ENCODE results near the gene UCK1.

Gene UCK1

GRCh38 chr9:131499254-131499767 lies 31.8 kb downstream of the UCK1 start:
- no peak overlapping the region for H3K18ac ChIP-seq (ENCODE audit: low read length)
- H3K23ac ChIP-seq (ENCODE audit: low read length), result no peak overlapping the region
- H3K27ac ChIP-seq (ENCODE audit: low read depth, low read length), result no peak overlapping the region
- H4K5ac ChIP-seq (ENCODE audit: low read length), result no peak overlapping the region
- H2BK120ac ChIP-seq (ENCODE audit: low read depth, low read length), result no peak overlapping the region
- H3K4me2 ChIP-seq (ENCODE audit: low read length), result no peak overlapping the region
- H3K9ac ChIP-seq (ENCODE audit: low read length), result no peak overlapping the region
- H4K8ac ChIP-seq (ENCODE audit: low read depth, low read length), result no peak overlapping the region
- DNase-seq, result no peak
- H2AK5ac ChIP-seq (ENCODE audit: low read length), result no peak overlapping the region
- H3K36me3 ChIP-seq (ENCODE audit: control insufficient read depth, insufficient read depth, low read length), result peaks cover 28% of the 10 kb centered on the region
- H3K4me1 ChIP-seq (ENCODE audit: control insufficient read depth, low read depth, low read length), result peaks cover 5% of the 10 kb centered on the region
- H3K27me3 ChIP-seq (ENCODE audit: insufficient read depth, low read length, poor library complexity), result no peaks in the 10 kb centered on the region
- peaks cover 6% of the 10 kb centered on the region for H3K79me1 ChIP-seq (ENCODE audit: low read length)
- no peak overlapping the region for H3K56ac ChIP-seq (ENCODE audit: low read length)
- H3K4ac ChIP-seq (ENCODE audit: low read depth, low read length), result no peak overlapping the region
- no peaks in the 10 kb centered on the region for H3K79me2 ChIP-seq (ENCODE audit: control insufficient read depth, insufficient read depth, low read length)
- no peak overlapping the region for H2BK15ac ChIP-seq (replicated peaks; ENCODE audit: low read depth)
- H2BK5ac ChIP-seq (ENCODE audit: low read length), result no peak overlapping the region
- WGBS (ENCODE audit: extremely low coverage, insufficient coverage, low lambda C conversion rate), result no CpG with 5 or more reads among the region's 7 CpGs
- no peak overlapping the region for H3K4me3 ChIP-seq (ENCODE audit: low read length)

DNA sequence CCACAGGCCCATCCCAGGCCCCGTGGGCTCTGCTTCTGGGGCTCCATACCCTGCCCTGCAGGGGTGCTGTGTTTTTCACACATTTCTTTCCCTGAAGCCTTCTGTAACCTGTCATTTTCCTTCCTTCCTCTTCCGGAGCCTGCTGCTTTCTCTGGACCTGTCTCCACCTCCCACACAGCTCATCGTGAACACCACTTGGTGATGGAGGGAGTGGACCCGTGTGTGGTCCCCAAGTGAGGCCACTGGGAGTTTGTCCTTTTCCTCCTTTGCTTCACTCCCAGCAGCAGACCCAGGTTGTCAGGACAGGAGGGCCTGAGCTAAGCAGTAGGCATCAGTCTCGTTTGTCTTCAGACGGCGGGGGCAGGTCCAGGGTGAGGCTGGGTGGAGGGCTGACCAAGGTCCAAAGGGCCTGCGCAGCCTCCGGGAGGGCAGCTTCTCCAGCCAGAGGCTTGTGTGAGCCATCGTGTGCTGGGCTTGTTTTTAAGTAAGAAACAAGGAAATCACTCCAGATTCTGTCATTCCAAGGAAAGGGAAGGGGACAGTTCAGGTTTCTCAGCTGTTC lies 34.1 kb downstream of the UCK1 start:
- H3K23ac ChIP-seq (ENCODE audit: low read length), result no peak overlapping the region
- no peak overlapping the region for H3K4ac ChIP-seq (ENCODE audit: low read depth, low read length)
- H2BK15ac ChIP-seq (replicated peaks; ENCODE audit: low read depth), result no peak overlapping the region
- no peak overlapping the region for H3K4me3 ChIP-seq (ENCODE audit: low read length)
- H3K36me3 ChIP-seq (ENCODE audit: control insufficient read depth, insufficient read depth, low read length), result peaks cover 39% of the 10 kb centered on the region
- H3K56ac ChIP-seq (ENCODE audit: low read length), result no peak overlapping the region
- H2BK120ac ChIP-seq (ENCODE audit: low read depth, low read length), result no peak overlapping the region
- no peak overlapping the region for H3K18ac ChIP-seq (ENCODE audit: low read length)
- H4K5ac ChIP-seq (ENCODE audit: low read length), result no peak overlapping the region
- peaks cover 5% of the 10 kb centered on the region for H3K79me1 ChIP-seq (ENCODE audit: low read length)
- no peak overlapping the region for H3K9ac ChIP-seq (ENCODE audit: low read length)
- H3K4me2 ChIP-seq (ENCODE audit: low read length), result no peak overlapping the region
- no peak for DNase-seq
- H2BK5ac ChIP-seq (ENCODE audit: low read length), result no peak overlapping the region
- H4K8ac ChIP-seq (ENCODE audit: low read depth, low read length), result no peak overlapping the region
- no peak overlapping the region for H2AK5ac ChIP-seq (ENCODE audit: low read length)
- no peaks in the 10 kb centered on the region for H3K27me3 ChIP-seq (ENCODE audit: insufficient read depth, low read length, poor library complexity)
- no peaks in the 10 kb centered on the region for H3K79me2 ChIP-seq (ENCODE audit: control insufficient read depth, insufficient read depth, low read length)
- no CpG with 5 or more reads among the region's 10 CpGs for WGBS (ENCODE audit: extremely low coverage, insufficient coverage, low lambda C conversion rate)
- no peaks in the 10 kb centered on the region for H3K4me1 ChIP-seq (ENCODE audit: control insufficient read depth, low read depth, low read length)
- H3K27ac ChIP-seq (ENCODE audit: low read depth, low read length), result no peak overlapping the region

GRCh38 chr9:131495785-131496184 lies 35.3 kb downstream of the UCK1 start:
- no peaks in the 10 kb centered on the region for H3K4me1 ChIP-seq (ENCODE audit: control insufficient read depth, low read depth, low read length)
- H3K27me3 ChIP-seq (ENCODE audit: insufficient read depth, low read length, poor library complexity), result no peaks in the 10 kb centered on the region
- no peak overlapping the region for H3K4ac ChIP-seq (ENCODE audit: low read depth, low read length)
- no peak overlapping the region for H2BK15ac ChIP-seq (replicated peaks; ENCODE audit: low read depth)
- H3K4me3 ChIP-seq (ENCODE audit: low read length), result no peak overlapping the region
- no peak overlapping the region for H3K4me2 ChIP-seq (ENCODE audit: low read length)
- no CpG with 5 or more reads among the region's 22 CpGs for WGBS (ENCODE audit: extremely low coverage, insufficient coverage, low lambda C conversion rate)
- H3K36me3 ChIP-seq (ENCODE audit: control insufficient read depth, insufficient read depth, low read length), result peaks cover 47% of the 10 kb centered on the region
- no peak for DNase-seq
- no peak overlapping the region for H2BK120ac ChIP-seq (ENCODE audit: low read depth, low read length)
- H4K5ac ChIP-seq (ENCODE audit: low read length), result no peak overlapping the region
- no peak overlapping the region for H3K27ac ChIP-seq (ENCODE audit: low read depth, low read length)
- H4K8ac ChIP-seq (ENCODE audit: low read depth, low read length), result no peak overlapping the region
- no peak overlapping the region for H3K9ac ChIP-seq (ENCODE audit: low read length)
- H2BK5ac ChIP-seq (ENCODE audit: low read length), result no peak overlapping the region
- no peak overlapping the region for H3K56ac ChIP-seq (ENCODE audit: low read length)
- no peaks in the 10 kb centered on the region for H3K79me2 ChIP-seq (ENCODE audit: control insufficient read depth, insufficient read depth, low read length)
- peaks cover 5% of the 10 kb centered on the region for H3K79me1 ChIP-seq (ENCODE audit: low read length)
- H3K18ac ChIP-seq (ENCODE audit: low read length), result no peak overlapping the region
- no peak overlapping the region for H2AK5ac ChIP-seq (ENCODE audit: low read length)
- H3K23ac ChIP-seq (ENCODE audit: low read length), result no peak overlapping the region

GRCh38 chr9:131494296-131494870 lies 36.7 kb downstream of the UCK1 start:
- H3K18ac ChIP-seq (ENCODE audit: low read length), result no peak overlapping the region
- H3K36me3 ChIP-seq (ENCODE audit: control insufficient read depth, insufficient read depth, low read length), result peaks cover 52% of the 10 kb centered on the region
- H2BK5ac ChIP-seq (ENCODE audit: low read length), result no peak overlapping the region
- WGBS (ENCODE audit: extremely low coverage, insufficient coverage, low lambda C conversion rate), result no CpG with 5 or more reads among the region's 22 CpGs
- H3K4ac ChIP-seq (ENCODE audit: low read depth, low read length), result no peak overlapping the region
- H3K27me3 ChIP-seq (ENCODE audit: insufficient read depth, low read length, poor library complexity), result no peaks in the 10 kb centered on the region
- H3K79me1 ChIP-seq (ENCODE audit: low read length), result peaks cover 6% of the 10 kb centered on the region
- no peak overlapping the region for H3K9ac ChIP-seq (ENCODE audit: low read length)
- no peak overlapping the region for H2BK15ac ChIP-seq (replicated peaks; ENCODE audit: low read depth)
- H3K56ac ChIP-seq (ENCODE audit: low read length), result no peak overlapping the region
- no peak overlapping the region for H3K4me2 ChIP-seq (ENCODE audit: low read length)
- H2AK5ac ChIP-seq (ENCODE audit: low read length), result no peak overlapping the region
- no peak overlapping the region for H3K27ac ChIP-seq (ENCODE audit: low read depth, low read length)
- H3K4me3 ChIP-seq (ENCODE audit: low read length), result no peak overlapping the region
- no peak overlapping the region for H4K5ac ChIP-seq (ENCODE audit: low read length)
- H2BK120ac ChIP-seq (ENCODE audit: low read depth, low read length), result no peak overlapping the region
- no peak for DNase-seq
- no peak overlapping the region for H3K23ac ChIP-seq (ENCODE audit: low read length)
- H3K79me2 ChIP-seq (ENCODE audit: control insufficient read depth, insufficient read depth, low read length), result no peaks in the 10 kb centered on the region
- H4K8ac ChIP-seq (ENCODE audit: low read depth, low read length), result no peak overlapping the region
- no peaks in the 10 kb centered on the region for H3K4me1 ChIP-seq (ENCODE audit: control insufficient read depth, low read depth, low read length)

DNA sequence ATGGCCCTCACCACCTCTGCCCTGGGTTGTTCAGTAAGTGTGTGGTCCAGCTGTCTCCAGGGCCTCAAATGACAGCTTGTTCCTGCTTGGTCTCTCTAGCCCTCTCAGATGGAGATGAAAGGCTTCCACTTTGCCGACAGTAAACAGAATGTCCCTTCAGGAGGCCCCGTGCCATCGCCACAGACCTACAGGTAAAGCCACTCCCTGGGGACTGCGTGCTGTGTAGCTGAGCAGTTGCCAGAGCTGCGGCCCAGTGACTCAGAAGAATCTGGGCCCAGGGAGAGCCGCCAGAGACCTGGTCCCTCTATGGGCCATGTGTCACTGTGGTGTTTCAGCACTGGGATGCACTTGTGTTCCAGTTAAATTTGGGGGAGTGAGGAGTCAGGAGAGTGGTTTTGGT lies 39.0 kb downstream of the UCK1 start:
- no CpG with 5 or more reads among the region's 6 CpGs for WGBS (ENCODE audit: extremely low coverage, insufficient coverage, low lambda C conversion rate)
- peaks cover 51% of the 10 kb centered on the region for H3K36me3 ChIP-seq (ENCODE audit: control insufficient read depth, insufficient read depth, low read length)
- DNase-seq, result no peak

More for the DNA sequence above, 39.0 kb downstream of the UCK1 start:
- H3K56ac ChIP-seq (ENCODE audit: low read length), result no peak overlapping the region
- H3K79me1 ChIP-seq (ENCODE audit: low read length), result peaks cover 6% of the 10 kb centered on the region
- no peak overlapping the region for H3K9ac ChIP-seq (ENCODE audit: low read length)
- H3K23ac ChIP-seq (ENCODE audit: low read length), result no peak overlapping the region
- no peak overlapping the region for H3K4ac ChIP-seq (ENCODE audit: low read depth, low read length)
- H2AK5ac ChIP-seq (ENCODE audit: low read length), result no peak overlapping the region
- H3K27ac ChIP-seq (ENCODE audit: low read depth, low read length), result no peak overlapping the region
- no peak overlapping the region for H3K4me2 ChIP-seq (ENCODE audit: low read length)
- no peaks in the 10 kb centered on the region for H3K4me1 ChIP-seq (ENCODE audit: control insufficient read depth, low read depth, low read length)
- H3K18ac ChIP-seq (ENCODE audit: low read length), result no peak overlapping the region
- no peak overlapping the region for H3K4me3 ChIP-seq (ENCODE audit: low read length)
- no peak overlapping the region for H2BK120ac ChIP-seq (ENCODE audit: low read depth, low read length)
- no peak overlapping the region for H2BK15ac ChIP-seq (replicated peaks; ENCODE audit: low read depth)
- no peak overlapping the region for H2BK5ac ChIP-seq (ENCODE audit: low read length)
- no peaks in the 10 kb centered on the region for H3K79me2 ChIP-seq (ENCODE audit: control insufficient read depth, insufficient read depth, low read length)
- no peak overlapping the region for H4K8ac ChIP-seq (ENCODE audit: low read depth, low read length)
- no peaks in the 10 kb centered on the region for H3K27me3 ChIP-seq (ENCODE audit: insufficient read depth, low read length, poor library complexity)
- H4K5ac ChIP-seq (ENCODE audit: low read length), result no peak overlapping the region

All from mesendoderm (in vitro differentiated cells).